NCI-H146 treated with DMSO at 0.1 percent for 48 hours (cell line): ENCODE results near the gene MYO1D.
A peak's percentile ranks its signal among the peaks of the same experiment; 100 is the strongest.

ENCODE experiments used
- DNase-seq: peaks from one replicate; lab custom pipeline; 2025; ENCODE audit not compliant: unreplicated experiment; lab: John Stamatoyannopoulos, UW

Gene MYO1D

GRCh38 chr17:32493976-32494513 is 382.9 kb downstream of the MYO1D start:
- DNase-seq, result no peak

- DNase-seq, result no peak
These were observed 383.4 kb downstream of the MYO1D start for GRCh38 chr17:32493571-32493970.

GRCh38 chr17:32492648-32493289 is 384.2 kb downstream of the MYO1D start:
- no peak for DNase-seq

GRCh38 chr17:32492264-32492589 is 384.7 kb downstream of the MYO1D start:
- DNase-seq, result no peak

- no peak for DNase-seq
These were observed 385.3 kb downstream of the MYO1D start for GRCh38 chr17:32491371-32492263.

GRCh38 chr17:32490101-32490482 is 386.8 kb downstream of the MYO1D start:
- no peak for DNase-seq

- peak; percentile 15 for DNase-seq
These were observed 387.4 kb downstream of the MYO1D start for GRCh38 chr17:32489320-32490100.

GRCh38 chr17:32488604-32489180 is 388.2 kb downstream of the MYO1D start:
- no peak for DNase-seq

- no peak for DNase-seq
These were observed 388.8 kb downstream of the MYO1D start for GRCh38 chr17:32488177-32488542.

- peak; percentile 18 for DNase-seq
These were observed 389.3 kb downstream of the MYO1D start for GRCh38 chr17:32487473-32488176.

GRCh38 chr17:32486701-32487472 is 390.0 kb downstream of the MYO1D start, which contains the start of gene CDK5R1:
CDK5R1 (plus strand) TSS chr17:32486993; CDS start chr17:32487621, 628 bp downstream.
- peak; percentile 32 for DNase-seq

GRCh38 chr17:32486111-32486700 is 390.7 kb downstream of the MYO1D start:
- peak; percentile 60 for DNase-seq

GRCh38 chr17:32485261-32486110 is 391.4 kb downstream of the MYO1D start:
- no peak for DNase-seq

- DNase-seq, result no peak
These were observed 392.3 kb downstream of the MYO1D start for GRCh38 chr17:32484628-32485027.

- DNase-seq, result no peak
These were observed 392.9 kb downstream of the MYO1D start for GRCh38 chr17:32484041-32484461.

- DNase-seq, result peak; percentile 33
These were observed 393.4 kb downstream of the MYO1D start for GRCh38 chr17:32483451-32484019.

GRCh38 chr17:32482568-32483320 is 394.2 kb downstream of the MYO1D start:
- DNase-seq, result no peak
